NT2/D1 (cell line): ENCODE results near the gene SDR9C7.

Source experiments
- YY1 ChIP-seq: IDR thresholded peaks from 2 replicates; pipeline ENCODE4 v1.6.1; 2011; ENCODE audit not compliant: insufficient read length, insufficient read depth
- ZNF274 ChIP-seq: IDR thresholded peaks from 2 replicates; pipeline ENCODE4 v1.6.1; 2011; ENCODE audit warnings: mild to moderate bottlenecking, low read depth, low read length

DNA sequence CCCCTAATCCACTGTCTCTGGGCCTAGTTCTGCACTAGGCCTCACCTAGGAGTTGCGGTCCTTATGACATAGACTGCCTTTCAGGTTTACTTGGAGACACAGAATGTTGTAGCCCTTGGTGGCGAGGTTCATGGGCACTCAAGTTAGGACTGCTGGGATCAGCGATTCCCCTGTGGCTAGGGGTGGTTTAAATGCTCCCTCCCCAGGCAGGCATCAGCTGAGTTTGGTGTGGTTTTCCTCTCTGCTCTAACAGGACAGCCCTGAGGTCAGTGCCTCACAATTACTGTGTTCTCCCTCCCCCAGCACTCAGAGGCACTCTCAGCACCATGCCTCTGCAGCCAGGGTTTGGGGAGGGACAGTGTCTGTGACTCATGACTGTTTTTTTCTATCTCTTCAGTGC lies 45.4 kb upstream of the SDR9C7 start:
- TF ChIP-seq ZNF274 (no peak), YY1 (no peak)
